ENCODE data around the gene IL34. TPM values are rescaled to one million over a fixed set of nuclear protein-coding genes. Genes with fewer than 3 reads are reported as not detected.

IL34 gene
- total RNA-seq, 2 donors from 2014 or later: 0.39 to 2.2 TPM

DNA sequence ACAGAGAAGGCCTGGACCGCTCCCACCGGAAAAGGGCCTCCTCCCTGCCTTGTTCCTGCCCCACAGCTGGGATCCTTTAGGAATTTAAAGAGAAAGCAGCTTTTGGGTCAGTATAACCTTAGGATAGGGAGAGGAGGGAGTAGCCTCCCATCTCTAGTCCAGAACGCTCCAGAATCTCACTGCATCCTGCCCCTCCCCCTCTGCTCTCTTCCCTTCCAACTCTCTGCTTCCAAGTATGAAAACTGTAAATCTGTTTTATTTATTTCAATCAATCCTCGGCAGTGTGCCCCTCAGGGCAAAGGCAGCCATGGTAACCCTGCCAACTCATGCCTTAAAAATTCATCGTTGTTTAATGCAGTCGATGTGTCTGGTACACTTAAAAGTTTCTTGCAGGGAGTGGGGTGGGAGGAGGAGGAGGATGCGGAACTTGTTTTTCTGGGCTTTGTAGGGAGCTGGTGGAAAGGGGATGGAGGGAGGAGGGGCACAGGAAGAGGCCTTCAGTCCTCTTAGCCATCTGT lies 60.6 kb downstream of the IL34 start:
- peaks cover 0 to 58% of the 10 kb centered on the region in 2 donors for H3K4me1 ChIP-seq
- no peak for DNase-seq (ENCODE audit: low spot score)
- no peaks in the 10 kb centered on the region for H3K9me3 ChIP-seq
- H3K36me3 ChIP-seq: no peaks in the 10 kb centered on the region
- no peaks in the 10 kb centered on the region for H3K27me3 ChIP-seq
- H3K27ac ChIP-seq: peak overlapping the region; percentile 14 to 50
- H3K4me3 ChIP-seq: no peak overlapping the region
- TF ChIP-seq, protein P1, sequence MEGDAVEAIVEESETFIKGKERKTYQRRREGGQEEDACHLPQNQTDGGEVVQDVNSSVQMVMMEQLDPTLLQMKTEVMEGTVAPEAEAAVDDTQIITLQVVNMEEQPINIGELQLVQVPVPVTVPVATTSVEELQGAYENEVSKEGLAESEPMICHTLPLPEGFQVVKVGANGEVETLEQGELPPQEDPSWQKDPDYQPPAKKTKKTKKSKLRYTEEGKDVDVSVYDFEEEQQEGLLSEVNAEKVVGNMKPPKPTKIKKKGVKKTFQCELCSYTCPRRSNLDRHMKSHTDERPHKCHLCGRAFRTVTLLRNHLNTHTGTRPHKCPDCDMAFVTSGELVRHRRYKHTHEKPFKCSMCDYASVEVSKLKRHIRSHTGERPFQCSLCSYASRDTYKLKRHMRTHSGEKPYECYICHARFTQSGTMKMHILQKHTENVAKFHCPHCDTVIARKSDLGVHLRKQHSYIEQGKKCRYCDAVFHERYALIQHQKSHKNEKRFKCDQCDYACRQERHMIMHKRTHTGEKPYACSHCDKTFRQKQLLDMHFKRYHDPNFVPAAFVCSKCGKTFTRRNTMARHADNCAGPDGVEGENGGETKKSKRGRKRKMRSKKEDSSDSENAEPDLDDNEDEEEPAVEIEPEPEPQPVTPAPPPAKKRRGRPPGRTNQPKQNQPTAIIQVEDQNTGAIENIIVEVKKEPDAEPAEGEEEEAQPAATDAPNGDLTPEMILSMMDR (IDR thresholded peaks at IDR 0.05): no peak

DNA sequence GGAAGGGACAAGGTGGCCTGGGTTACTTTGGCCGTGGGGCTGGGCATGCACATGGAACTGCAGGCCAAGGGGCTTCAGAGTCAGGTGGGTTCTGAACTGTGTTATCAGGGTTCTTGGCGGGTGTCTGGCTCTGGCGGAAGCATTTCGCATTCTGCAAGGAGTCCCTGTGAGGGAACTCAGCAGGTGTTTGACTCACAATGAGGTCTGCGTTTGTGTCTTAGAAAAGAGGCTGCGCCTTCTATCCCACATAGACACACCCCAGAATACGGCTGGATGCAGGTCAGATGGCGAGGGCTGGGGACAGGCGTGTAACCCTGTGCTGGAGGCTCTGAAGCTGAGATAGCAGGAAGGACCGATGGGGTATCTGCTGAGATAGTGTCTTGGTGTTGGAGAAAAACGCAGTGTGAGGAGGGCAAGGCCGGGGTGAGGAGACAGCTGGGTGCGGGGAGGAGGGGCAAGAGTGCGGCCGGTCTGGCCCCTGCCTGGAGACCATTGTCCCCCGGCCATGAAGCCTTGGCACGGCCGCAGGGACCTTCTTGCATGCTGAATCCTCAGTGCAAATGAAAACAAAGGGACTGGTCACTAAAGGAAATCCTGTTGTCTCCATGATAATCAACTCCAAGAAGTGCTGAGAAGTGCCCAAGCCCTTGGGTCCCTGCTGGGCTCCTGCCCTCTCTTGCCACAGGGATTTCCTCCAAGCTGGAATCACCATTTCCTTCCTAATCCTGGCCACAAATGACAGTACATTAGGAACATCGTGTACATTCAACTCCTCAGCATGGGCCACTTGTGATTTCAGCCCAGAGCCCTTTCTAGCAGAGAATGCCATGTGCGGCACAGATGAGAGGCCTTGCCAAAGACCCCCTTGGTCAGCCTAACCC lies 62.2 kb downstream of the IL34 start:
- DNase-seq (ENCODE audit: low spot score): no peak
- Histone ChIP-seq H3K4me3 (no peak overlapping the region), H3K9me3 (no peaks in the 10 kb centered on the region), H3K36me3 (no peaks in the 10 kb centered on the region), H3K27me3 (no peaks in the 10 kb centered on the region), H3K4me1 (peaks cover 0 to 42% of the 10 kb centered on the region in 2 donors), H3K27ac (no peak overlapping the region)
- TF ChIP-seq, protein P1 (IDR thresholded peaks at IDR 0.05): no peak

DNA sequence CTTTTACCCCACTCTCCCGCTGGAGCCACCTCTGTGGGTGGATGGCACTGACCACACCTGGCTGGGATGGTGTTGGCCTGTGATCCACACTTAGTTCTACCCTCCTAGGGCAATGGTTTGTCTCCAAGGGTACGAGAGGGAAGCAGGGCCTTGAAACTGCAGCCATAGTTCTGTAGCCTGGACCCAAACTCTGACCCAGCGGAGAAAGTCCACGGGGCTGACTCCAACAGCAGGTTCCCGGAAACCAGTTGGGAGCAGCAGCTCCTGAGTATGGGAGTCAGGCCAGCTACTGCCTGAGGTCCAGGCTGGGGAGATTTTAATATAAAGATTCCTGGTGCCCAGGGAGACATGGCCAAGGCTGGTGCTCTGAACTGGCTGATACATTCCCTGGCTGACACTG lies 63.1 kb downstream of the IL34 start:
- H3K27me3 ChIP-seq: no peaks in the 10 kb centered on the region
- peaks cover 0 to 39% of the 10 kb centered on the region in 2 donors for H3K4me1 ChIP-seq
- H3K36me3 ChIP-seq: no peaks in the 10 kb centered on the region
- TF ChIP-seq, protein P1 (IDR thresholded peaks at IDR 0.05): no peak
- no peaks in the 10 kb centered on the region for H3K9me3 ChIP-seq
- no peak for DNase-seq (ENCODE audit: low spot score)
- no peak overlapping the region for H3K4me3 ChIP-seq
- H3K27ac ChIP-seq: no peak overlapping the region

DNA sequence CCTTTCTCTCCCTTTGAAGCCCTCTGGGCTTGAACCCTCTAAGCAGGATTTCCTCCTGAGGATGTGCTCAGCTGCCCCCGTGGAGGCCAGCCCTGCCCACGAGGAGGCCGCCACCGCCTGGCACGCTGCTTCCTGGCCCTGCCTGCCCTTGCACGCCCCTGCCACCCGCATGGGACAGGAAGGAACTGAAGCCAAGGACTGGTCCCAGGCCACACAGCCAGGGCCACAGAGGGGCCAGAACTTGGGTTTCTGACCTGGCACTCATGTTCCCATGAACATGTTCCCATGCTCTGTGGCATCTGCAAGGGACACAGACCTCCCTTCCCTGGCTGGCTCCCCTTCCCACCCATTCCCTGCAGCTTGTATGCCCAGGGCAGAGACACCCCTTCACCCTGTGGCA lies 63.6 kb downstream of the IL34 start:
- no peaks in the 10 kb centered on the region for H3K9me3 ChIP-seq
- DNase-seq (ENCODE audit: low spot score): no peak

More for the DNA sequence above, 63.6 kb downstream of the IL34 start:
- TF ChIP-seq, protein P1 (IDR thresholded peaks at IDR 0.05): no peak
- no peaks in the 10 kb centered on the region for H3K36me3 ChIP-seq
- H3K27me3 ChIP-seq: no peaks in the 10 kb centered on the region
- H3K27ac ChIP-seq: no peak overlapping the region
- H3K4me1 ChIP-seq: peaks cover 0 to 44% of the 10 kb centered on the region in 2 donors
- no peak overlapping the region for H3K4me3 ChIP-seq

Other genes with a start within 250 kb of the IL34 start
- gene ST3GAL2, start 207.5 kb upstream of the IL34 start, total RNA-seq: 10 to 100 TPM; 13.5 to 16.9 TPM
- gene FCSK, start 192.0 kb upstream of the IL34 start, total RNA-seq: 10 to 100 TPM in 1 of 2 donors, 1 to 10 TPM in 1; 9.5 to 10.2 TPM
- 10 to 100 TPM; 29.1 to 41.8 TPM for gene COG4, start 123.0 kb upstream of the IL34 start, total RNA-seq
- 10 to 100 TPM; 82.1 to 95.1 TPM for gene SF3B3, start 122.7 kb upstream of the IL34 start, total RNA-seq
- gene MTSS2, start 39.5 kb downstream of the IL34 start, total RNA-seq: 10 to 100 TPM; 35.3 to 44.7 TPM
- gene VAC14, start 154.6 kb downstream of the IL34 start, total RNA-seq: 10 to 100 TPM; 22.1 to 26.5 TPM